HG02884 (cell line): ENCODE measurements around the gene FOXP1.

Experiments used
- ATAC-seq: cut with Tn5 transposase; IDR thresholded peaks from one replicate; pipeline ENCODE4 v1.9.1; 2021; ENCODE audit warnings: mild to moderate bottlenecking, moderate library complexity; ENCODE audit not compliant: unreplicated experiment

Gene FOXP1

DNA sequence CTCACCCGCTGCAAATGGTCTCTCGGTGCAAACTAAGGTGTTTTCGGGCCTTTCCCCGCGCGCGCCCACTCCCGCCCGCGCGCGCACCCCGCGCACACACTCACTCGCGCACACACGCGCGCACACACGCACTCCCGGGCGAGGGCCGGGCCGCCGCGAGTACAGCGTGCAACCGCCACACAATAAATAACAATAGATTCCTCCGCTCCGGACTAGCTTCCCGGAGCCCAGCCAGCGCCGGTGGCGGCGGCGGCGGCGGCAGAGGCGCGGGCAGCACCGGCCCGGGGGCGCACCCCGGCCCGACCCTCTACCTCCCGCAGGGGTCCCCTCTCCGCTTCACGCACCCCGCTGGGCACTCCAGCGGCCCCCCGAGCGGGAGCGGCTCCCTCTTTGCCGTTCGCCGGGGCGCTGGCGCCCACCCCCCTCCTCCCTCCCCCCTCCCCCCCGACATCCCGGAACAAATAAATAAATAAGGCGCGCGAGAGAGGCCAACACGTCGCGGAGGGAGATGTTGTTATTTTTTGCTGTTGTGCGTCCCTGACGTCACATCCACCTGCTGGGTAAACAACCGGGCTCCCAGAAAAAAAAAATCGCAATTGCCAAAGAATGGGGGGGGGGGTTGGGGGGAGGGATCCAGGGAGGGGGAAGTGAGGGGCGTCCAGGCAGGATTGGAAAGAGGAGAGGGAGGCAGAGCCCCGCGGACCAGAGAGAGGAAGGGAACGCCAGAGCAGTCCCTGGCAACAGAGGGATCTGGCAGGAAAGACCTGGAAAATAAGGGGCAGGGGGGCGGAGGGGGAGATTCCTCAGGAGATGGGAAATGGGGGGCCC is at the start of gene FOXP1:
Gene FOXP1 (minus strand): TSS at position 163 of the 828 bp plus-strand sequence. CDS start 385,347 bp downstream, outside the sequence.
- no peak for ATAC-seq

DNA sequence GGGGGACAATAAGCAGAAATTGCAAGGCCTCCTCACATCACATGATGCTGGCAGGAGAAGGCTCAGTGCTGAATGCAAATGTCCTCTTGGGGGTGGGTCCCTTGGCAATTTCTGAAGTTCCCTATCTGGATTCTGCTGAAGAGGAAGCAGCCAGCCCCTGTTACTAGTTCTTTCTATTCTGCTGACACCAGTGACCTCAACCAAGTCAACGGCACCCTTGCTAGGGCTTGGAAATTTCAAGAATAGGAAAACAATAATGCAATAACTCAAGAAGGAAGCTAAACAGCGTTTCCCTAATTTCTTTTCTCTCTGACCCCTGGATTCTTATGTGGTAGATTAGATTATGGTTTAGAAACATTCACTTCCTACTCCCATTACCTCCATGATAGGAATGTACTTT is 46.2 kb upstream of the FOXP1 start:
- ATAC-seq: no peak

DNA sequence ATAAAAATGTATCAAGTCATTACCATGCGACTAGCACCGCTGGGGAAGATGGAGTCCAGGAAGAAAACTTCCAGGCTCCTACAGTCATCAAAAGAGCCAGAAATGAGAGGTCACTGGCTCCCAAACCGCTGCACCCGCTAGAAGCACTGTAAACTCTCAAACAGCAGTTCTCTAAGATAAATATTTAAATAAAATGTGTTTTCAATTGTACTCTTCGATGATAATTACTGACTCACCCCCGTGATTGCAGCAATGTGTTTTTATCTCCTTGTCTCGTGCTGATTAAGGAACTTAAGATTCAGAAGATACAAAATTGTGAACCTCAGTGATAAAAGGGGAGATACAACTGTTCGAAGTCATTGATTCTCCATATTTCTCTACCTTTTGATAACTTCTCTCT is 45.8 kb upstream of the FOXP1 start:
- no peak for ATAC-seq

DNA sequence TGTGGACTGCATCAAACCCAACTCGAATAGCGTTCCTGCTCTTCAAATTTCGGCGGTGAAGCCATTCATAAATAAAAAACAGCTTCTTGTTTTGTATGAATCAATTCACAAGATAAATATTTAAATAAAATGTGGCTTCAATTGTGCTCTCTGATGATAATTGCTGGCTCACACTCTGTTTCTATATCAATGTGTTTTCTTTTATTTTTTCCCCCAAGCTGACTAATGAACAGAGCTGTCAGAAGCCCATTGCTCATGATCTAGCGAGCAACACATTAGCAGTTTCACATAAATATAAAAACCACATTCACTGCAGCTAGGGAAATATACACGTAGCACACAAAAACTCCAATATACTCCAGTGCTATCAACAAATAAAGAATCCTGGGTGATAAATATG is 45.0 kb upstream of the FOXP1 start:
- no peak for ATAC-seq

DNA sequence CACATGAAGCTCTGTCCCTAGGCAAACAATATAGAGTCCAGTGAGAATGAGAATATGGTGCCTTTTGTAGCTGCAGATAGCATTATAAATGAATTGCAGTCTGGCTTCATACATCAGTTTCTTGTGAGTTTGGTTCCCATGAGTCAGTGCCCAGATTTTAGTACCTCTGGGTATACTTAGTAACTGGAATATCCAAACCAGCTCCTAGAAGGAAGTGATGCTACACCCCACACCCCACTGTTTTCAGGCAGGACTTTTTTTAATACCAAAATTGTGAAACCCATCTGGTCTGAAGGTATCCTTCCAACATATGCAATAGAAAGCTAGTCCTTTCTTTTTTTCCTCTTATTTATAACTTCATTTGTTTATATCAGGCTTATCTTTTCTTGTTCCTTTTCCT is 42.1 kb upstream of the FOXP1 start:
- ATAC-seq: no peak

DNA sequence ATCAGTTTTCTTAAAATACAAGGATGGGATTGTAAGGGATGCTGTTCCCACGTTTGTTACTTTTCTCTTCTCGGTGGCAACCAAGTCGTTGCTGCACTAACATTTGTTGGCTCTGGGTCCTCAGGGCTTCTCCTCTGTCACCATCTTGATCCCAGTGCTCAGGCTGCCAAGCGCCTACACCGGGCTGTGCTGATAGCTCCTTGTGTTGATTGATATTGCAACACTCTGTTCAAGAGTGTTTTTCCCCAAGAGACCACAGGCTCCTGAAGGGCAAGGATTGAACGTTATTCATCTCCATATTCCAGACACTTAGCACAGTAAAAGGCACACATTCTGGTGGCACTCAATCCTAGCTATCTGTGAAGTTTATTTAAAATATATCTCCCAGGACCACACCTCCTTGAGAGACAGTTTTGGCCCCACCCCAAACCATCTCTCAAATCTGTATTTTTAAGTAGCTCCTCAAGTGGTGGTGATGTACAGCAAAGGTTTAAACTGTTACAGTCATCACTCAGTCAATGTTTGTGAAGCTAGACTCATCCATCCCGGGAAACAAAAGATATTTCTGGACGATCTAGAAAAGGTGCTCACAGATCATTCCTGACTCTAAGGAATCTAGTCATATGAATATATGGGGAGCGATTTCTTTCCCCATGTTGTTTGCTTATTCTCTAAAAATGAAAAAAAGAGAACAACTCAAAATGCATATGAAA is 38.5 kb upstream of the FOXP1 start:
- ATAC-seq: no peak

DNA sequence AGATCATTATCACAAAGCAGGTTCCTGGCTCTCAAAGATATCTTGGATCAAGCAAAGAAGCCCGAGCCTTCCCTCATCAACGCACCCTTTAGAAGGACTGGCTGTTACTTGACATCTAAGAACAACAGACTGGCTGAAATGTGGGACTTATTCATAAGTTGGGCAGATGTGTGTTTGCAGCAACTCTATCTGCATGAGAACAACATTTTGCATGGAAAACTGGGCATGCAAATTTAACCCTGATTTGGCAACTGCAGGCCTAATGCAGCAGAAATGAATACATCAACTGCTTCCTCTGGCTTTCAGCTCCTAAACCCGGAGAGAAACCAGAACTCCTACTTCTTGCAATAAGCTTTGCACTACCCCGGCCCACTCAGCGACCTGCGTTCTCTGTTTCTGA is 35.0 kb upstream of the FOXP1 start:
- no peak for ATAC-seq

DNA sequence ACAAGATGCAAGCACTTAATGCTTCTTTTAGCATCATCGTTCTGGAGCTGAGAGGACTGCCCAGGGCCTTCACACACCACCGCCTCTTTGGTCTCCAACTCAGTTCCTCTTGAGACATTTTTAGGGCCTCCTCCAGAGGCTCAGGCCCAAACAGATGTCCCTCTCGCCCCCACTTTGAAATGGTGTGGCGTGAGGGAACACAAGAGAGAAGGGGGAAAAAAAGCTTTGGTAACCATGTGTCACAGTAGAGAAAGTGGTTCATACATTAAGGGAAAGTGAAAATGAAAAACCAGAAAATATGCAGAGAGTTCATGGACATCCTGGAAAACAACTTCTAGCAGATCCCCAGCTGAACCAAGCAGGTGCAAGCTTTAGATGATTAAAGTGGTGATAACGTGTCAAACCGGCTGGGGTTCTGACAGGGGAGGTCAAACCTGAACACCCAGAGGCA is 33.1 kb upstream of the FOXP1 start:
- no peak for ATAC-seq

DNA sequence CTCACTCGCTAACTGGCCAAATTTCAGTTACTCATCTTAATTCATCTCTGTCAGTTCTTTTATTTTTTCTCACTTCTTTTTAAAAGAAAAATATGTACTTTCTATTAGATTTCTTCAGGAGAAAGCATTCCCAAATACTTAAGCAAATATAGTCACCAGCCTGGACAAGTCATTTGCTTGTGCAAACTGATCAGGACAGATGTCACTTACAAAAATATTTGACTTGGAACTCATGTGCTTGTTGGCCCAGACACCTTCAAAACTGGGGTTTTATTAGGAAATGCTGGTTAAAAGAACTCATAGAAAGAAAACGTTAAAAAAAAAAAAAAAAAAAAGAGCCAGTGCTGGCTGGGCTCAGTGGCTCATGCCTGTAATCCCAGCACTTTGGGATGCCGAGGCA is 31.3 kb upstream of the FOXP1 start:
- ATAC-seq: no peak

DNA sequence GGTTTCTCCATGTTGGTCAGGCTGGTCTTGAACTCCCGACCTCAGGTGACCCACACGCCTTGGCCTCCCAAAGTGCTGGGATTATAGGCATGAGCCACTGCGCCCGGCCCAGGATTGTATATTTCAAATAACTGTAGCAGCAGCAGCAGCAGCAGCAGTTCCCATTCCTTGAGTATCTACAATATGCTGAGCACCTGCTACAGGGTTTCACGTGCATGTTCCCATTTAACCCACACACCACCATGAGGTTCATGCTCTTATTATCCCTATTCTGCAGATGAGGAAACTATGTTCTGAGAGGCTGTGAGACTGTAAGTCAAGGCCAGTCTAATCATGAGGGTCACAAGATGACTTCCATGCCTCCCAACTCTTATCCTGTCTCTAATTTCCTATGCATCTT is 30.9 kb upstream of the FOXP1 start:
- ATAC-seq: no peak

DNA sequence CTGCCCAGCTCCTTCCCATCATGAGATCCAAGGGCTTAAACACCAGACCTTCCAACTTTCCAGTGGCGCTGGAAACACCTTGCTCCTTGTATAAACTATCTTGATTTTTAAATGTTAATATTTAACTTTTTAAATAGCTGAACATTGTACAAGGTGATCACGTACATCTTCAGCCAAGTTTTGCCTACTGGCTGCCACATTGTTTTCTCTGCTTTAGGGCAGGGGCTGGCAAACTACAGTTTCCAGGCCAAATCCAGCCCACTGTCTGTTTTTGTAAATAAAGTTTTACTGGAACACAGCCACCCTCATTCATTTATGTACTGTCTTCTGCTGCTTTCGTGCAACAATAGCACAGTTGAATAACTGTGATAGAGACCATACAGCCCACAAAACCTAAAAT is 27.6 kb upstream of the FOXP1 start:
- no peak for ATAC-seq

DNA sequence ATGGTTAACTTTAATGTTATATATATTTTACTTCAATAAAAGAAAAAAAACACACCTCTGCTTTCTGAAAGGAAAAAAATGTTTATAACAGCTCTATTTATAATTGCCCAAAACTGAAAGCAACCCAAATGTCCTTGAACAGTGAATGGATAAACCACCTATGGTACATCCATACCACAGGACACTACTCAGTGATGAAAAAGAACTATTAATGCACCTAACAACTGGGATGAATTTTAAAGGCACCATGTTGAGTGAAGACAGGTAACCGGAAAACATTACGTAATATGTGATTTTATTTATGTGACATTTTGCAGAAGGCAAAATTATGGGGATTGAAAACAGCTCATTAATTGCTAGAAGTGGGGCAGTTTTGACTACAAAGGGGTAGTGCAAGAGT is 23.8 kb upstream of the FOXP1 start:
- ATAC-seq: no peak

DNA sequence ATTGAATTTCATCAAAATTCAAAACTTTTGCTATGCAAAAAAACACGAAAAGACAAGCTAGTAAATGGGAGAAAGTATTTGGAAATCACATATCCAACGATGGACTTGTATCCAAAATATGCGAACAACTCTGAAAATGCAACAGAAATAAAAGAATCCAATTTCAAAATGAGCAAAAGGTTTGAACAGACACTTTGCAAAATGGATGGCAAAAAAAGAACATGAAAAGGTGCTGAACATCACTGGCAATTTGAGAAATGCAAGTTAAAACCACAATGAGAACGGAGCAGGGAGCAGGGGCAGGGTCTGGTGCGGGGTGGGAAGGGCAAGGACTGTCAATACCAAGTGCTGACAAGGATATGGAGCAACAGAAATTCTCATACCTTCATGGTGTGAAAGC is 23.1 kb upstream of the FOXP1 start:
- ATAC-seq: no peak

DNA sequence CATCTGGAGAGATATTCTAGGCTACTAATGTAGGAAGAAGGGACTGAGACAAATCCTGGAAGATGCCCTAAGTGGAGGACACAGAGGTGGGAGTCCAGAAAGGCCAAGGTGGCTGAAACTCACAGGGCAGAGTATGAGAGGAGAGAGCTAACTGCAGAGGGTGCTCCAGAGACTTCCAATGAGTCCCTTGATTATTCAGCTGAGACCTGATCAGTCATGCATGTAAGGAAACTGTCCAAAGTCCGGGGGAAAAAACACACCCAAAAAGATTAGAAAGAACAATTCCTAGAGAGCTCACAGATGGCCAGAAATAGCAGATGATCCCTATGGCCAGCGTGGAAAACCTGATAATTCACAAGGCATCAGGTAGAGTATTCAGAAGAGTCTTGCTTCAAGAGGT is 18.7 kb upstream of the FOXP1 start:
- no peak for ATAC-seq

DNA sequence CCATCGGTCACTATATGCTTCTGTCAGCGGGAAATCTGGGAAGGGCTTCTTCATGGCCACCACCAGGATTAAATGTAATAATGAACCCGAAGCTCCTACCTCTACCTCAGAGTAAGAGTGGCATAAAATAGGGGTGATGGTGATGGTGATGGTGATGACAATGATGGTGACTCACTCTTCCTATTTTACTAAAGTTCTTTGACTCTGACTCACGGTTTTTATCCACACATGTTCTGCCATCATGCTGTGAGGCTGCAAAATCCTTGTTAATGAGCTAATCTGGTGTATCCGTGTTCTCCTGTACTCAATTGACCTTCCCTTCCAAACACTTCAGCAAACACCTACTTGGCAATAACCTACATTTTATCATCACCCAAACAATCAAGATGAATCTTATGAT is 18.3 kb upstream of the FOXP1 start:
- no peak for ATAC-seq

DNA sequence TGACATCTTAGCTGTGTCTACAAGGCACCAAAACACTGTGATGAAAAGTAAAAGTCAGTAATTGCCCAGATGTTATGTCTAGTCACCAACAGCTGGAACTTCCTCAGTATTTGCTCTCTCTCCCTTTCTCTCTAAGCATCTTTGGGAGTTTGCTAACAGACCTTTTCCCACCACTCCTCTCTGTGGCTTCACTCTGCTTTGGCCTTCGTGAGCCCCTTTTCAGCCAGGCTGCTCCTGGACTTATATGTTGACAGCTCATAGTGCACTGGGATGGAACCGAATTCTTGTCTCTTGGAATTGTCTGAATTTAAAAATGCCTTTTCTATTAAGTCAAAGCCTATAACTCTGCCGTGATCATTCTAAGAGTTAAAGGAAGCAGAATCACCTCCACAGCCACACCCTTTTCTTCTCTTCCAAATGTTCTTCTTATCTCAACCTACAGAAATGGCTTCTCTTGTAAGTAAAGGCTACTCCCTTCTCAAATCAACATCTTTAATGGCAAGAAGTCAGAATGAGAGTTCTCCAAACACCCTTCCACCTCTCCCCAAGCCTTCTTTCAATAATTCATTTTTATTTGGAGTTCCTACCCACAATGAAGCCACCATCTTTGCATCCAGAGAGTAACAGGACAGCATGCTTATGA is 17.2 kb upstream of the FOXP1 start:
- ATAC-seq: no peak

DNA sequence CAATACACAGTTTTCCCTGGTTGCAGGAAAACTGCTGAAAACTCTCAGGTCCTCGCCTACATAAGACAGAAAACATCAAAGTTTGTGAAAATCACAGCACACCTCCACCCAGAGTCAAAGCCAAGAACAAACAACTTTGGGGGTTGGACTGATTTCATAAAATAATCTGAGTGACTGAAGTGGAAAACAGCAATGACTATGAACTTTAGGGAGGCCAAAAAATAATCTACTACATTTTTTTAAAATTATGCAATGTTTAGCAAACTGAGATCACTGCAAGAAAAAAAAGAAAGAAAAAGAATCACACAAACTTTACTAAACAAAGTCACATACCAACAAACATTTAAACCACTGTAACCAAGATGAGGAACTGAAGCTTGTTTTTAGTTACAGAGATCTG is 15.9 kb upstream of the FOXP1 start:
- ATAC-seq: no peak

DNA sequence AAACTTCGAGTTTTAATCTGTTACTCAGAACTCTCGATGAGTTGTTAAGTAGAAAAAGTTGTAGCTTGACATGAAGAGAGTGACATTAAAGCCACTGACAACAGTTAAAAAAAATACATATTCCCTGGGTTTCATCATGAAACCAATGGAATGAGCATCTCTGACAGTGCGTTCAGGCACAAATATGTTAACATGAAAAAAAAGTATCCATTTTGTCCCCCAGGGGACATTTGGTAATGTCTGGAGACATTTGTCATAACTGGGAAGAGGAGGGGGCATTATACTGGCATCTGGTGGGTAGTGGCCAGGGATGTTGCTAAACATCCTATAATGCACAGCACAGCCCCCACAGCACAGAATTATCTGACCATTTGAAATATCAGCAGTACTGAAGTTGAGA is 14.8 kb upstream of the FOXP1 start:
- ATAC-seq: no peak

DNA sequence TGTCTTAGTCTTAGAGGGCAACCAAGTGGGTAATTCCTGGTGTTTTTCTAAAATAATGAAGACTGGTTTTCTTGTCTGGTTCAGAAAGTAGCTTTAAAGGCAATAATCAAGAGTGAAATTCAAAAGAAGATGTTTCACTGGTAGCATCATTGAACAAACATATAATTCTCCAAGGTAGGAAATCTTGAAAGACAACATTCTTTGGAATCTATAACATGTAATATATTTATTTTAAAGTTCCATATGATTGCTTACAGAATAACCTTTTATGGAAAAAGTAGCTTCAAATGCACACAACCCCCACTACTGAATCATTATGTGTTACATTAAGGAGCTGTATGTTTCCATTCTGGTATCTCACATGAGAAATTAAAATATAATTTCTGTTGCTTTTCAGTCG is 13.8 kb upstream of the FOXP1 start:
- no peak for ATAC-seq

DNA sequence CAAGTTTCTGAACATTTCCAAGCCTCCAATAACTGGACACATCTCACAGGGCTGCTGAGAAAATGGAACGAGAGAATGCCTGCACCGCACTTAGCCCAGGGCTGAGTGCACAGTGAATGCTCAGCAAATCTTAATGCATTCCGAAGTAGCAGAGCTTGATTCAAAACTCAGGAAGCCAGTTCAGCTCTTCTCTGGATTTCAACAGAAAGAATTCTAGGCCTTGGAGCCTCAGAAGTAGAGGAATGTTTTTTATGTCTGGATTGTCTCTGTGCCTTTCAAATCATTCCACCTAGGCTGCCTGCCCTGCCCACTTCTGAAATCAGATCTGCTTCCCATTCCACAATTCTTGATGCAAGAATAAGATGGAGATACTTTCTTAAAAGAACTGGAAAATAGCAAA is 9.6 kb upstream of the FOXP1 start:
- ATAC-seq: no peak

DNA sequence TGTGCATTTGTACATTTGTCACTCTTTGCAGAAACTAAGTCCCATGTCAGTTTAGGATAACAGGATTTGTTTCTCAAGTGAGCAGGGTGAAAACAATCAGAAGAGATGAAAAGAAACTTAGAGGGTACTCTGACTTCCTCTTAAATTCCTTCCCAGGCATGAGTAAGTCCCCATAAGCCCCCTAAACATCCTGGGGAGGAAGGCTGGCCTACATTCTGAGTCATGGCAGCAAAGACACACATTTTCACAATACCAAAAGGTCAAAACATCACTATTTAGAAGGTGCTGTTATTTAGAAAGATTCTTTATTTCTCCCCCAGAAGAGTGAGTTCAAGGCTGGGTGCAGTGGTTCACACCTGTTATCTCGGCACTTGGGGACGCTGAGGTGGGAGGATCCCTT is 7.6 kb upstream of the FOXP1 start:
- ATAC-seq: no peak

DNA sequence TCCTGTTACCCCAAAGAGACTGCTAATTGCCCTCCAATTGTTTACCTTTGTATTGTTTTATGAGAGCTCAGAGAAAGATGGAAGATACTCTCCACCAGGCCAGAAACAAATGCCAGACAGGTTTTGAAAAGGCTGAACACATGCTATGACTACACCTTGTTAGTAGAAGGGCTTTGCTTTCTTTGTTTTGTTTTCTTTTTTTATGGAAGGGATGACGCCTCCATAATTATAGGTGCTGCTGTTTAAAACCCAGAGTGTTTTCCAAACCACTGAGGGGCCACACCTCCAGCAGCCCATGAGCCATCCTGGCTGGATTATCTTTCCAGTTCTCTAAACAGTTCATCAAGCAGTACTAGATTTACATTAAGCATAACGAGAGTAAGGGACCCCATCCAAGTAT is 5.6 kb upstream of the FOXP1 start:
- no peak for ATAC-seq
